NCI-H2029 (cell line): Measurements from ENCODE around the gene INTS15.

Experiments used
- DNase-seq: peaks from one replicate; lab custom pipeline; 2025; lab: John Stamatoyannopoulos, UW

INTS15 gene

DNA sequence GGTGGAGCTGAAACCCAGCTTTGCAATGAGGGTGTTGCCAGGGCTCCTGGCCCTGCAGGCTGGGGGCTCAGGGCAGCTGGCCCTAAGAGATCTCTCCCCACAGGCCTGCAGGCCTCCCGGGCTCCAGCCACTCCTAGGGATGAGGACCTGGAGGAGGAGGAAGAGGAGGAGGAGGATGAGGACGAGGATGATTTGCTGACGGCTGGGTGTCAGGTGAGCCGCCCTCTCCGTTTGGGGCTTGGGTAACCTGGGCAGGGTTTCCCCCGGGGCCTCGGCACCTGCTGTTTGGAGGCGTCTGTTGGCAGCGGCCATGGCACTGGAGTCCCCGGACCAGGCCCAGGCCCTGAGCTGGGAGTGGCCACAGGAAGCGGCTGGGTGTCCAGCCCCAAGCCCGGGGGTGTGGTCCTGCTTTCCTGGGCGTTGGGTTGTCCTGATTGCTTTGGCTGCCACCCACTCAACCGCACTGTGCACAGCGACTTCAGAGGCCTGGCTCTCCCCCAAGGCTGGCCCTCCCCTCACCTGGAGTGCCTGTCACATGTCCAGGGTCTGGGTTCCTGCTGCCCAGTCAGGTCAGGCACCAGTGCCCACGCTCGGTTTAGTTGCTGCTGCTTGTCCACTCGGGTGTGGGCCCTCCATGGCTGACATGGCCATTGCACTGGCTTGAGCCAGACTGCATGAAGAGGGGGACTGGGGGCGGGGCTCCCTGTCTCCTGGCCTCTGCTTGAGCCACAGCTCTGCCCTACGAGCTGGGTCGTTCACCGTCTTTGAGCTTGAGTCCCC is 53.2 kb downstream of the INTS15 start:
- no peak for DNase-seq

- no peak for DNase-seq
Measured at GRCh38 chr7:6643915-6644625, 54.2 kb downstream of the INTS15 start.

GRCh38 chr7:6644728-6645127 is 54.9 kb downstream of the INTS15 start:
- DNase-seq = no peak

- no peak for DNase-seq
Measured at GRCh38 chr7:6646465-6646864, 56.6 kb downstream of the INTS15 start.

DNA sequence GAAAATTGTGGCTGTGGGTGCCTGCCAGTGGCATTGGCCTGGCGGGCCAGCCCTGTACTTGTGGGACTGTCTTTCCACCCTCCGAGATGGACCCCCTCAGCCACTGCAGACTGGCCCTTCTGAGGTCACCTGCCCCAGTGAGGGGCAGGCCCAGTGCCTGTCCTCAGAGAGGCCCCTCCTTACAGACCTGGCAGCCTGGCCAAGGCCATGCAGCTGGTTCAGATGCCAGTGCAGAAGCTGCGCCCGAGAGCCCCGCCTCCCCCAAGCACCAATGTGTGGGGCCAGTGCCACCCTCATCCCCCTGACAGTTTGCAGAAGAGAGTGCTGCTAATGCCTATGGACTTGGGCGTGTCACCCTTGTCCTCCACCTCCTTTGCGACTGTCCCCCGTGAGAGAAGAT is 57.3 kb downstream of the INTS15 start:
- DNase-seq = no peak

- DNase-seq = no peak
Measured at GRCh38 chr7:6647541-6647940, 57.7 kb downstream of the INTS15 start.

GRCh38 chr7:6648066-6648814 is 58.4 kb downstream of the INTS15 start:
- DNase-seq = no peak

DNA sequence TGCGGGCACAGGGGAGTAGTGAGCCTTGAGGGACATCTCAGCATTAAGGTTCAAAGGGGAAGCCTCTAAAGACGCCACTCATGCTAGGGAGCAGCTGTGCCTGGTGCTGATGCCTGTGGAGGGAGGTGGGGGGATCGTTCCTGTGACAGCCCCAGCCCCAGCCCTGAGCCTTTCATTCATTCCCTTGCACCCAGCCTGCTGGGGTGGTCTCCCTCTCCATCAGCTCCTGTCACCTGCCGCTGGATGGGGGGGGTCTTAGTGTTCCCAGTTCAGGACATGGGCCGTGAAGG is 58.9 kb downstream of the INTS15 start:
- no peak for DNase-seq

- DNase-seq = no peak
Measured at GRCh38 chr7:6649241-6649961, 59.6 kb downstream of the INTS15 start.

DNA sequence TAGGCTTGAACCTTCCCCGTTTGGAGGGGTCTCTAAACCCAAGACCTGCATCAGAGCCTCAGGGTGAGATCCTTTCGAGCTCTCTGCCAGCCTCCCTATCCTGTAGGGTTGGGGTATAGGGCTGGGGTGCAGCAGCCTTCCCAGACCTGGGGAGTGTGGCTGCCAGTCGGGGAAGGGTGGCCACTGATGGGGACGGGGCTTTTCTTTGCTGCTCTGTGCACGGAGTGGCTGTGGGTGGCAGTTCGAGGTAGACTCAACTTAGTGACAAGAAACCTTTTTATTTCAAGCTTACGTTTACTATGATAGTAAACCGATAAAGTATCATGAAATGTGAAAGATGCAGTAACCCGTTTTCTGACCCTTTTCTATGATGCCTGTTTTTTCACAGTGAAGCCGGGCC is 60.3 kb downstream of the INTS15 start:
- DNase-seq = no peak

DNA sequence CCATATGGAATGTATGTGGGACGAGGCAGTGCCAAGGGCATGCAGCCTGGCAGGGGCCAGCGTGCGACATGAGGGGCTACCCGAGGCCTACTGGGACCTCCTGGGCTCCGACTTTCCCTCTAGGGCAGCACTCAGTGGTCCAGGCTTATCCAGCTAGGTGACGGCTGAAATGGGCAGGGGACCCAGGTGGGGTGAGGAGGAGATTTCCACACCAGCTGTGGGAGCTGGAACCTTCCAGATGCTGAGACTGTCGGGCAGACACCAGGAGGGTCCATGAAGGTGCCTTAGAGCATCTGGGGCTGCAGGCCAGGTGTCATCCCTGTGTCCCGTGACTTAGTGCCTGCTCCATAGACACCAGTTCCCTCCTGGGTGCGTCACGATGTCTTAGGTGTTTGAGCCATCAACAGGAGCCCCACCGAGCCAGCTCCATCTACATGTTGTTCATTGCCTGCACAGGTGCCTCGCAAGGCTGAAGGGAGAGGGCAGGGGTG is 60.7 kb downstream of the INTS15 start:
- DNase-seq = no peak

DNA sequence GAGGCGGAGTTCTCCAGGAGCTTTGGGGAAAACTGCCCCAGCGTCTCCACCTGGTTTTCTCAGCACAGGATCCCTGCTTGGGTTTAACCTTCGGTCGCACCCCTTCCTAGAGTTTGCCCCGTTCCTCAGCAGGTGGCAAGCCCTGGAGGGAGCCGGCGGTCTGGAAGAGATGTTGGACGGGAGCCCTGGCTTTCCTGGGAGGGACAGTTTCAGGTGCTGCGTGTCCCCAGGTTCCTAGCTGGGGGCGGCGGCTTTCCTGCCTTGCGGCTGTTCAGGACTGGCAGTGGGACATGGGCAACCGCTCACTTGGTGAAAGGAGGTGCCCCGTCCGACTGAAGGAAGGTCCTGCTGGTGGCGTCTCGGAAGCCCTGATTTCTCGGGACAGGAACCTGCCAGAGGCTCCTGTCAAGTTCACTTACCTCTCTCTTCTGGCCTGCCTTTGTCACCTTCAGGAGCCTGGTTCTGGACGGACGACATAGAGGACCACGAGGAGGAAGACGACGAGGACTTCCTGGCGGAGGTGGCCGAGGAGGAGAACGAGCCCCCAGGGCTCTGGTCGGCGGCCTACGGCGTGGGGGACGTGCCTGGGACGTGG is 62.1 kb downstream of the INTS15 start:
- DNase-seq = no peak

DNA sequence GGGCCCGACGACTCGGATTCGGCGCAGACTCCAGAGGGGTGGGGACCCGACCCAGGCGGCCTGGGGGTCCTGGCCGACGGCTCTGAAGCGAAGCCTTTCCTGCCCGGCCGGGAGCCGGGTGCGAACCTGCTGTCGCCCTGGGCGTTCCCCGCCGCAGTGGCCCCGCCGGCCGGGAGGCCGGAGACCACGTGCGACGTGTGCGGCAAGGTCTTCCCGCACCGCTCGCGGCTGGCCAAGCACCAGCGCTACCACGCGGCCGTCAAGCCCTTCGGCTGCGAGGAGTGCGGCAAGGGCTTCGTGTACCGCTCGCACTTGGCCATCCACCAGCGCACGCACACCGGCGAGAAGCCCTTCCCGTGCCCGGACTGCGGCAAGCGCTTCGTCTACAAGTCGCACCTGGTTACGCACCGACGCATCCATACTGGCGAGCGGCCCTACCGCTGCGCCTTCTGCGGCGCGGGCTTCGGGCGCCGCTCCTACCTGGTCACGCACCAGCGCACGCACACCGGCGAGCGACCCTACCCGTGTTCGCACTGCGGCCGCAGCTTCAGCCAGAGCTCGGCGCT is 62.7 kb downstream of the INTS15 start:
- no peak for DNase-seq

- DNase-seq = no peak
Measured at GRCh38 chr7:6653071-6654003, 63.5 kb downstream of the INTS15 start.

GRCh38 chr7:6654113-6654841 is 64.5 kb downstream of the INTS15 start:
- no peak for DNase-seq

DNA sequence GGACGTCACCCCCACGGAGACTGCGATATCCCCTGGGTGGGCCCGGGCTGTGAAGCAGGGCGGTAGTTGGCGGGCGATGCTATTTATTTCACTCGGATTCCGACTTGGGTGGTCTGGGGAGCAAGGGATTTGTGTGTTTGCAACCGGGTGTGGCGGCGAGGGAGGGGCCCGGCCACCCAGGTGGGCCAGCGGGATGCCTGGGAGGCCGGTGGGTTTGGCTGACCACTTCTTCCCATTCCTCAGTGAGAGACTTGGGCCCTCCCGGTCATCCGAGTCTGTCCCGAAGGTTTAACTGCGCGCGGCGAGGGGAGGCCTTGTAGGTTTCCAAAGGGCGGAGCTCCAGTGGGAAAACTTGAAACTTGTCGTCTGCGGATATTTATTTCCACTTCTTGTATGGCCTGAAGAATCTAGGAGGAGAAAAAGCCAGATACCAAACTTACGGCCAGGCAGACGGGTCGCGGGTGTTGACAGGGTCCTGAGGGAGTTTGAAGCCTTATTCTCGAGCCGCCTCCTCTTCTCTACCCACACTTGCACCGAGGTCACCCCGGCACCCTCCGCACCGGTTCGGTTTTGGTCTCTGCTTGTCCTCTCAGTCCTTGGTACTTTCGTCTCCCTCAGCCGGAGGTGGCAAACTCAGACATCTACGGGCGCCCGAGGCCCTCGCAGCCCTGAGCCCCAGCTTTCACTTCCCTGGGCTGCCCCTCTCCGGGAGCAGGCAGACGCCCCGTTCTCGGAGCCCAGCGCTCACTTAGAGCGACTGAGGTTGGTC is 65.2 kb downstream of the INTS15 start:
- no peak for DNase-seq

GRCh38 chr7:6655636-6656385 is 66.0 kb downstream of the INTS15 start:
- DNase-seq = no peak

DNA sequence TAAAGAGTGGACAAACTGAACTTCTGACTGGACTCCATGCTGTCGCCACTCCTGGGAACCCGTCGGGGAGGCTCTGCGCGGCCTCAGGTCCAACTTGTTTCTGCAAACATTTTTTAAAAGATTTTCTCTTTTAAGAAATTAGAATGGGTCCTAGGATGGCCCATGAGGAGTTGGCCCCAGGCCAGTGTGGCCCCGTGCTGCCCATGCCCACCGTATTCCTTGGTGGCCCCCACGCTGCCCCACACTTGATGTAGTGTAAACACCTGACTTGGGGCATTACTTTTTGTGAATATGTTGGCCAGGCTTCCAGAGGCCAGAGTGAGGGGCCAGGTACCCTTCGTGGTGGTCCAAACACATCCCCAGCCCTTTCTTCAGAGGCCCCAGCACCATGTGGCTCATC is 66.6 kb downstream of the INTS15 start:
- DNase-seq = no peak
